Measurements from ENCODE around the gene ARHGAP44.

Gene ARHGAP44

DNA sequence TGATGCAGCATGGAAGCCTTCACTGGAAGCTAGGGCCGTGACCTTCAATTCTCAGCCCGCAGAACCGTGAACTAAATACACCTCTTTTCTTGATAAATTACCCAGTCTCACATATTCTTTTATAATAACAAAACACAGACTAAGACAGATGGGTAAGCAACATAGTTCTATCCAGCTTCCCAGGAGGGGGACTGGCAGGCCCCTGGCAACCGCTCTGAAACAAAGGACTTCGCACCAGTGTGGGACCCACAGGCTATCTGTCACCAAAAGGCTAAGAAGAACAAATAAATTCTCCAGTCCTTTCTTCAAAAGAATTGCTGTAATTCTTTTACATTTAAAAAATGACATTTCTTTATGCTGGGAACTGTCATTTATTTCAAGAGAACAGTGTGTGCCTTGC, 209.6 kb downstream of the ARHGAP44 start:
- H3K27ac ChIP-seq = no peak overlapping the region
- no peak for TF ChIP-seq CTCF (IDR thresholded peaks at IDR 0.05)
- no peak for TF ChIP-seq ZFX (IDR thresholded peaks at IDR 0.05; ENCODE audit: borderline replicate concordance)

DNA sequence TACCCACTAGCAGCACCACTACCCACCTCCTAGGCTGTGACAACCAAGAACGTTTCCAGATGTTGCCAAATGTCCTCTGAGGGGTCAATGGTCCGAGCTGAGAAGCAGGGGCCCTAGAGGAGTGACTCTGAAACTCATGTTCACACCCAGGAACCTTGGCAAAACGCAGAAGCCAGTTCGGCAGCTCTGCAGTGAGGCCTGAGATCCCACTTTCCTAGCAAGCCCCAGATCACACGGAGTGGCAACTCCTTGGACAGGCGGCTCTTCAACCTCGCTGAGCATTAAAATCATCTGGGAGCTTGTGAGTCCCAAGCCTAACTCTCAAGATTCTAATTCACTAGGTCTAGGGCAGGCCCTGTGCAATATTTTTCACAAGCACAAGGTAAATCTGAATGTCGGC, 211.3 kb downstream of the ARHGAP44 start:
- no peak for TF ChIP-seq ZFX (IDR thresholded peaks at IDR 0.05; ENCODE audit: borderline replicate concordance)
- TF ChIP-seq CTCF (IDR thresholded peaks at IDR 0.05) = no peak
- H3K27ac ChIP-seq = no peak overlapping the region

- no peak overlapping the region for H3K27ac ChIP-seq
- TF ChIP-seq CTCF (IDR thresholded peaks at IDR 0.05) (no peak), ZFX (IDR thresholded peaks at IDR 0.05; ENCODE audit: borderline replicate concordance) (no peak)
Measured at GRCh38 chr17:13001991-13002615, 212.8 kb downstream of the ARHGAP44 start.

DNA sequence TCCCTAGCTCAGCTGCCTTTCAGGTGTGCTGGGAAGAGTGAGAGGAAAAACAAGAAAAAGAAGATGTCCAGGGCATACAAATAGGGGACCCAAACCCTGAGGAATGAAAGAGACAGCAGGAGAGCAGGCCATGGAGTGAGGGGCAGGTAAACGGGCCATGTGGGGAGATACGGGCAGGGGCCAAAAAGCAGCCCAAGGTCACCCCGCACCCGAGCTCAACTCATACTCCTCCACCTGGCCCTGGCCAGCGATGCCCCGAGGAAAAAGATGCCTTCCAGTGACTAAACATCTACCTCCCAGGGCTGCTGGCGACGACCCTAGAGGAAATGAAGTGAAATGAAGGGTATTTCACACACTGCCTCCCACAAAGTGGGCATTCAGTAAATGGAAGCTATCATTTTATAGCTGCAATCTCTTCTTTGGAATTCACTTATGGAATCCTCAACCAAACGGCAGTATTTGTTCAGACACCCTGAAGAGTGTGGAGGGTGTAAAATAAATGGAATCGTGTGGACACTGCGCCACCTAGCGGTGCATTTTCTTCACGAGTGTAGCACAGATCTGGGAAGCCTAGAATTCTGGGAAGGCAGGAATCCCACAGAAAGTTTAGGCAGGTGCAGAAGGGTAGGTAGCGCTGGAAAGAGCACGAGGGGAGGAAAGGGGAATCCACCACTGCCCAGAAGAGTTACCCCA, 213.6 kb downstream of the ARHGAP44 start:
- TF ChIP-seq ZFX (IDR thresholded peaks at IDR 0.05; ENCODE audit: borderline replicate concordance) (no peak), CTCF (IDR thresholded peaks at IDR 0.05) (peak; percentile 83)
- H3K27ac ChIP-seq = no peak overlapping the region

- H3K27ac ChIP-seq = no peak overlapping the region
- TF ChIP-seq CTCF (IDR thresholded peaks at IDR 0.05) (peak; percentile 28), ZFX (IDR thresholded peaks at IDR 0.05; ENCODE audit: borderline replicate concordance) (no peak)
Measured at GRCh38 chr17:13003454-13003851, 214.2 kb downstream of the ARHGAP44 start.

- H3K27ac ChIP-seq = no peak overlapping the region
- TF ChIP-seq CTCF (IDR thresholded peaks at IDR 0.05) = no peak
Measured at GRCh38 chr17:13003927-13004326, 214.6 kb downstream of the ARHGAP44 start.

DNA sequence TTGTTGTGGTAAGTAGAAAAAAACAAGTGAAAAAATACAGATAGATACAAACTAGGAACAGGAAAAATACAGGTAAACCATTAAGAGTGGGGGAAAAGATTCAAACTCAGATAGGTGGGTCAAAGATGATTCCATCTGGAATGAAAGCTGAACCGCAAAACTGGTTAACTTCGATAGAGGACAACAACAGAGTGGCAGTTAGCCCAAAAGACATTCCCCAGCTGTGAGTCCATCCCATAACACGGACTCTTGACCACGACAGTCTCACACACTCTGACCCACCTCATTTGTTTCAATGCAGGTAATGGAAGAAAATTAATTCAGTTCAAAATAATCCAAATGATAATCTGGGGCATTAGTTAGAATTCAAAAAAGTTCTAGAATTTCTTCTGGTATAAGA, 215.0 kb downstream of the ARHGAP44 start:
- H3K27ac ChIP-seq = no peak overlapping the region
- TF ChIP-seq ZFX (IDR thresholded peaks at IDR 0.05; ENCODE audit: borderline replicate concordance) (no peak), CTCF (IDR thresholded peaks at IDR 0.05) (no peak)

Data from 22Rv1 (cell line).